GM21825 (cell line): ENCODE data around the gene PTCH2.

Experiments
- ATAC-seq: cut with Tn5 transposase; IDR thresholded peaks from one replicate; pipeline ENCODE4 v1.9.1; 2021; ENCODE audit warnings: mild to moderate bottlenecking, moderate library complexity; ENCODE audit not compliant: unreplicated experiment

PTCH2 gene

DNA sequence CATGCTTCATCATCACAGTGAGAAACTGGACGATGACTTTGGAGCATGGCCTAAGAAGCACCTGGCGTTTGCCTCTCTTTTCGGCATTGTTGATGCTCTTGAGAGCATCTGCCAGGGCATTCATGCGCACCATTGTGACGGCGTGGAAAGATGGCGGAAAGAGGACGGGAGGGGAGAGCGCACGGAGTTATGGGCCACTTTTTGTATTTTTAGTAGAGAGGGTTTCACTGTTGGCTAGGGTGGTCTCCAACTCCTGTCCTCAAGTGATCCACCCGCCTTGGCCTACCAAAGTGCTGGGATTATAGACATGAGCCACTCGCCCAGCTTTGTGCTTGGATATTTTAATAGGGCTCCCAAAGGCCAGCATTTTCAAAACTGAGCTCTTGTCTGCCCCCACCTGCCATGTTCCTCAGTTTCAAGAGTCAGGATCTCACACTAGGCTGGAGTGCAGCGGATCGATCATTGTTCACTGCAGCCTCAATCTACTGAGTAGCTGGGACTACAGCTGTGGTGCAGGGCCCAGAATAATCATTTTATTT, 62.4 kb downstream of the PTCH2 start:
- ATAC-seq: no peak

DNA sequence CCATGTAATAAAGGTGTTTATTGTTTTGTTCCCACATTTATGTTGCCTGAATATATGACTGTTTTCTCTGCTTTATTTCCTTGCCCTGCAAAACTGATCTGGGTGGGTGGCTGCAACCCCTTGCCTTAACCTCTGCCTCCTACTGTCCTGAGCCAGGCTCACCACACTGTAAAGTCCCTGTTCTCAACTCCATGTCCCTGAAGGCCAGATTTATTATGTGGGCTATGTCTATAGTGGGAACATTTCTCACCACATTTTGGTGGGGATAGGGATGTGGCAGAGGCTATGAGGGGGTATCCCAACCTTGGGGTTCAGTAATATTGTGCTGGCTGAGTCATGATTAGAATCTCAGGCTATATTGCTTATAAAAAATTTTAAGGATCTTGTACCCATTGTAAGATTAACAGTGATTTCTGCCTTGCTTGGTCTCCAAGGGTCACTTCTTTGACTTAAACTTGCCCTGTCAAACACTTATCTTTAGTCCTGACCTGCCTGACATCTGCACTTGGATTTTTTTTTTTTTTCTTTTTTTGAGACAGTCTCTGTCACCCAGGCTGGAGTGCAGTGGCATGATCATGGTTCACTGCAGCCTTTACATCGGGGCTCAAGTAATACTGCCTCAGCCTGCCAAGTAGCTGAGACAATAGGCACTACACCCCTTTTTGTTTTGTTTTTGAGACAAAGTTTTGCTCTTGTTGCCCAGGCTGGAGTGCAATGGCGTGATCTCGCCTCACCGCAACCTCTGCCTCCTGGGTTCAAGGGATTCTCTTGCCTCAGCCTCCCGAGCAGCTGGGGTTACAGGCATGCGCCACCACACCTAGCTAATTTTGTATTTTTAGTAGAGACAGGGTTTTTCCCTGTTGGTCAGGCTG, 64.1 kb downstream of the PTCH2 start:
- ATAC-seq: no peak

GRCh38 chr1:44777969-44778635, 65.0 kb downstream of the PTCH2 start:
- ATAC-seq: no peak

- no peak for ATAC-seq
Measured at GRCh38 chr1:44777547-44777946, 65.5 kb downstream of the PTCH2 start.

GRCh38 chr1:44776730-44777068, 66.4 kb downstream of the PTCH2 start:
- no peak for ATAC-seq

DNA sequence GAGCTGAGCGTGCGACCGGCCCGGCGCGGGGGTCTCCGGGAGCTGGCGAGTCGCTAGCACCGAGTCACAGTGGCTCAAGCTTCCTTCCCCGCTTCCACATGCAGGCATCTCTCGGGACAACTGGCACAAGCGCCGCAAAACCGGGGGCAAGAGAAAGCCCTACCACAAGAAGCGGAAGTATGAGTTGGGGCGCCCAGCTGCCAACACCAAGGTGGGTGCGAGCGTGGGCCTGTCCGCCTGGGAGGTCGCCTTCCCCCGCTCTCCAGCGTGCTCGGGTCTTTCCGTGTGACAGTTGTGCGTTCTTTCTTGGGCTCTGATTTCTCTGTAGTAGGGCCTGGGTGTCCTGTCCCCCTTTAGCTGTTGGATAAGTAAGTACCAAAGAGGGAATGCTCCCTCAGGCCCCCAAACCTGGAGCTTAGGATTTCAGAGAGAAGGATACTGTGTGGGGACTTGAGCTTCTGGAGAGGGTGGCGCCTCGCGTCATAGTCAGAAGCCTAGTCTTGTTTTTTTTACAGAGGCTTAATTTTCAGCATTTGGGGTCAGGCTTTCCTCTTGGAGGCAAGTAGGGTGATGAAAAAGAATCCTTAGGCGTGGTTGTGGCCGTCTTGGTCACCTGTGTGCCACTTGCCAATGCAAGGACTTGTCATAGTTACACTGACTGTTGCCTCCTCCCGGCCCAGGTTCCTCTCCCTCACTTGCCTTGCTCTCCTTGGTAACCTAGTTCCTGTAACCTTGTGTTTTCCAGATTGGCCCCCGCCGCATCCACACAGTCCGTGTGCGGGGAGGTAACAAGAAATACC, 66.9 kb downstream of the PTCH2 start:
- ATAC-seq: peak; percentile 15

GRCh38 chr1:44775078-44775929, 67.7 kb downstream of the PTCH2 start, which contains the start of gene RPS8:
RPS8 (plus strand) TSS chr1:44775540; CDS start chr1:44775597, 57 bp downstream.
- ATAC-seq: peak; percentile 69
